ENCODE measurements around the gene CNNM4.

The CNNM4 gene

DNA sequence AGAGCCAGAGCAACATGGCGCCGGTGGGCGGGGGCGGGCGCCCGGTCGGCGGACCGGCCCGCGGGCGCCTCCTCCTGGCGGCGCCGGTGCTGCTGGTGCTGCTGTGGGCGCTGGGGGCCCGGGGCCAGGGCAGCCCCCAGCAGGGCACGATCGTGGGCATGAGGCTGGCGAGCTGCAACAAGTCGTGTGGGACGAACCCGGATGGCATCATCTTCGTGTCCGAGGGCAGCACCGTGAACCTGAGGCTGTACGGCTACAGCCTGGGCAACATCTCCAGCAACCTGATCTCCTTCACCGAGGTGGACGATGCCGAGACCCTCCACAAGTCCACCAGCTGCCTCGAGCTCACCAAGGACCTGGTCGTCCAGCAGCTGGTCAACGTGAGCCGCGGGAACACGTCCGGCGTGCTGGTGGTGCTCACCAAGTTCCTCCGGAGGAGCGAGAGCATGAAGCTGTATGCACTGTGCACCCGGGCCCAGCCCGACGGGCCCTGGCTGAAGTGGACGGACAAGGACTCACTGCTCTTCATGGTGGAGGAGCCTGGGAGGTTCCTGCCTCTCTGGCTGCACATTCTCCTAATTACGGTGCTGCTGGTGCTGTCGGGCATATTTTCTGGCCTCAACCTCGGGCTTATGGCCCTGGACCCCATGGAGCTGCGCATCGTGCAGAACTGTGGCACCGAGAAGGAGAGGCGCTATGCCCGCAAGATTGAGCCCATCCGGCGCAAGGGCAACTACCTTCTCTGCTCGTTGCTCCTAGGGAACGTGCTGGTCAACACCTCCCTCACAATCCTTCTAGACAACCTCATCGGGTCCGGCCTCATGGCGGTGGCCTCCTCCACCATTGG is 507 bp downstream of the CNNM4 start:
- peak; percentile 40 to 69 for DNase-seq

DNA sequence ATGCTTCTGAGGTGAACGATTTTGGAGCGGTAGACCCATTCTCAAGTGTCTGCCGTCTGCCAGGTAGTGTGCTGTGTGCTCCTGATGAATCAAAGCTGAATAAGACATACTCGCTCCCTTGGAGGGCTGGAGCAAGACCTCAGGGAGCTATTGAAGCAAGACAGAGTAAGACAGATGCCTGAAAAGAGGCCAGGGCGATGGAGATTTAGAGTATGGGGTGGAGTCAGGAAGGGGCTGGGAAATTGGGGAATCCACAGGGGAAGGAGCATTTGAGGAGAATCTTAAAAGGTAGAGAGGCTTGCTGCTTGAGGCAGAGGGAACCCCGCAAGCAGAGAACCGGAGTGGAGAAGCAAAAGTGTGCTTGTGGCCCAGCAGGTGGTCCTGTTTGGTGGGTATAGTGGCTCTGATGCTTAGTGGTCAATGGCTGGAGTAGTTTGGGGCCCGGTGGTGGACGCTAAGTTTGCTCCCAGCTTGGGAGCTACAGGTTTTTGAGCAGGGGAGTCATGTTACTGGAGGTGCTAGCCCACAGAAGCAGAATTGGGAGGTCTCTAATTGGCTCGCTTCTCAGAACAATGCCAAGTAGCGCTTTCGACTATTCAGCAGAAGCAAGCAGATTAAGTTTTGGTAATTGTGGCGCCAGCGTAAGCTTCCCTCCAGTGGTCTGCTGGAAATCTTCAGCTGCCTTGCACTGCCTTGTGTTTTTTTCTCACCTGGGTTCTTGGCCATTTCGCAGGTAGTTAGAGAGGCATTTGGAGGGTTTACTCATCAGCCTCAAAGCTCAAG is 2.0 kb downstream of the CNNM4 start:
- DNase-seq = no peak

GRCh38 chr2:96763511-96764252 is 3.0 kb downstream of the CNNM4 start:
- DNase-seq = peak; percentile 46 to 76

- peak; percentile 27 to 55 for DNase-seq
Observed at GRCh38 chr2:96764253-96764637, 3.5 kb downstream of the CNNM4 start.

DNA sequence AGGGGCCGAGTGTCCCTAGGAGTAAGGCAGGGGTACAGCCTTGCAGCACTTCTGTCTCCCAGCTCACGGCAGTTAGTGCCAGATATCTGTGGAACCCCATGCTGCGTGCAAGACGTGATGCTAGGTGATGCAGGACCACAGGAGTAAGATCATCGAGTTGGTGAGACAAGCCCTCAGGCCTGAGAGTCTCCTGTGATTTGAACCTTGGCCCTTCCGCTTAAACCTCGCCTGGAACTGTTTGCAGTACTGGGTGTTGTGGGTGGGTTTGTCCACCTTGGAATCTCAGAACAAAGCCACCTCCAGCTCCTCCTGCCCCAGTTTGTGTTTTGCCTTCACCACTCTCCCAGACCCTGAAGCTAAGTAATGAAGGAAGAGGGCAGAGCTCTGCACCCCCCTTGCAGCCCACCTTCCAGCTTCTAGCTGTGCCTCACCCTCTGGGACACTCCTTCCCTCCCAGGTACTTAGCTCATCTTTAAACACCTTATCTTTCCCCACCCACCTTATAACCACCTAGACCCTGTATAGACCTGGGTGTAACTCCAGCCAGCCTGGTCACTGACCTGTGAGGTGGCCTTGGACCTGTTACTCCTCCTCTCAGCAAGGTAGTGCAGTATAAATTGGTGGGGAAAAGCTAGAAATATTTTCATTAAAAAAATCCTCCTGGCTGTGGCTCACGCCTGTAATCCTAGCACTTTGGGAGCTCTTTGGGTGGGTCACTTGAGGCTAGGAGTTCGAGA is 6.6 kb downstream of the CNNM4 start:
- no peak for DNase-seq

DNA sequence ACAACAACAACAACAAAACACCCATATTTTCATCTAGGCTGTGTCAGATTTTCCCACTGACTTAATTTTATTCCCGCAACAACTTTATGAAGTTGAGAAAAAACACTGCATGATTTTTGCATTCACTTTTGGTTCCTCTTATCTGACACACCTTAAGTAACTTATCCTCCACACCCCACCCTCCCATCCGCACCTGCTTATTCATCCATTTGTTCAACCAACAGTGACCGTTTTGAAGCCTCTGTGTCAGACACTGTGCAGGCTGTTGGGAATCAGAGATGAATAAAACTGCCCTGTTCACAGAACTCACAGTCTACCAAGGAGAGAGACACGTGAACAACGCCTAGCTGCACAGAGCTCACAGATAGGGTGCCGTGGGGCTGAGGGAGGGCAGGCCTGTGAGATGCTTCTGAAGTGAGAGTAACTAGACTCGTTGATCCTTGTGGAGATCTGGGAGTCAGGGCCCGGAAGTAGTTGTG is 7.4 kb downstream of the CNNM4 start:
- peak; percentile 27 to 54 for DNase-seq

- no peak for DNase-seq
Observed at GRCh38 chr2:96769814-96770213, 9.1 kb downstream of the CNNM4 start.

DNA sequence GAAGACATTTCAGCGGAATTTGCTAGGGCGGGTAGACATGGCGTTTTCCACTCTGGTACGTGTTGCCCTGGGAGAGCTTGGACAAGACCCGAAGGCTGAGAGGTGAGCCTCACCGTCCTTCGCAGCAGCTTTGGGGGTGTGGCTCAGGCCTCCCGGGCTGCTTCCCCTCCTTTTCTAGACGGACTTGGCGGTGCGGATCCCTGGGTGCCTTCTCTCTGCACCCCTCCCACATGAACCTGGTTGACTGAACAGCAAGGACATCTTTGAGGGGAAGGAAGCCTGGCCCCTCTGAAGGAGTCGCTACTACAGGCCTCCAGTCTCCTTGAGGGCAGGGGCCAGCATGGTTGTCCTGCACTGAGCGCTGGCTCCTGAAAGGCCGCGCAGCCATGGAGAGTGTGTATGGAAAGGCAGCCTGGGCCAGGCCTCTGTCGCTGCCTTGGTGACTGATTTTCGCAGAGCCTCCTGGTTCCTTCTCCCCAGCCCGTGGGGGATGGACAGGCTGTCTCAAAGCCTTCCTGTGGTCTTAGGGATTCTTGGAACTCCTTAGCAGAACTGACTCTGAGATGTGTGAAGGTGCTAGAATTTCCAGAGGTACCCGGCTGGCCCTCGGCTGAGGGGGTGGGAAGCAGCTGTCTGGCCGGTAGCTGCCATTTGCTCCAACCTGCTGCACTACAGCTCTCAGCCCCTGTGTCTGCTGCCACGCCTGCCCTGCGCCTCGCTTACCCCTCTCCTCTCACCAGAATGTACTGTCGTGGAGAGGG is 9.9 kb downstream of the CNNM4 start:
- DNase-seq = no peak

DNA sequence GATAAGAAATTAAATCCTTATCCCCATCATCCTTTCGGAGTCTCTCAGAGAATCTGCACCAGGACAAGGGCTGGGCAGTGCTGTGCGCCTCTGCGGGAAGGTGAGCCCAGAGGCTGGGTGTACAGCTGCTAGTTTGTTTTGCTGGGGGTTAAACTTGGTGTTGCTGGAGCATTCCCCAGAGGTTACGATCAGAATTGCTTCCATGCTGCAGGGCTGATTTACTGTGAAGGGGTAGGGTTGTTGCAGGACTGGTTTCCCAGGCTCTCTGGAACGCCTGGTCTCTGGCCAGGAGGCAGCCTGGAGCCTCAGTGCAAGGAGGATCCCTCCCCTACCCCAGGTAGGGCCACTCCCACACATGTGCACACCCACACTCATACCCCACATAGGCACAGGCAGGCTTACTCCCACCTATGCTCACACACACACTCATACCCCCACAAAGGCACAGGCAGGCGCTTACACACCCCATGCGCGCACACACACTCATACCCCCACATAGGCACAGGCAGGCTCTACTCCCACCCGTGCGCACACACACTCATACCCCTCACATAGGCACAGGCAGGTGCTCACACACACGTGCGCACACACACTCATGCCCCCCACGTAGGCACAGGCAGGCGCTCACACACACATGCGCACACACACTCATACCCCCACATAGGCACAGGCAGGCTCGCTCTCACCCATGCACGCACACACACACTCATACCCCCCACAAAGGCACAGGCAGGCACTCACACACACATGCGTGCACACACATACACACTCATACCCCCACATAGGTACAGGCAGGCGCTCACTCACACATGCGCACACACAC is 11.3 kb downstream of the CNNM4 start:
- peak; percentile 36 to 85 for DNase-seq

GRCh38 chr2:96772903-96773671 is 12.4 kb downstream of the CNNM4 start:
- DNase-seq = no peak

DNA sequence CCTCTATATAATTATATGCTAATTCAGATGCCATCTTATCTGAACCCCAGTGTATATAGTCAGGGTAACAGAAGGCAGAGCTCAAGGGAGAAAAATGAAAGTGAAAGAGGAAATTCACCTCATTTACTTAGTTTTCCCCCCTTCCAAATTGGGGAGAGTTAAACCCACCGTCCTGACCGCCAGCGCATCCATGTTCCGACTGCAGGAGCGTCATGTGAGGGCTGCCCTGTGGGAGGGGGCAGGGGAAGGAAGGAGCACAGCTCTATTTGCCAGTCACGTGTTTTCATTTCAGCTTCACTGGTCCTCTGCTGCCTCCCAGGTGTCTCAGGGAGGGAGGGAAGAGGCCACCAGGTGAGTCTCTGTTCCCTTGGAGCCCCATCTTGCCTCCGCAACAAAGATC is 13.2 kb downstream of the CNNM4 start:
- DNase-seq = peak; percentile 30 to 63

DNA sequence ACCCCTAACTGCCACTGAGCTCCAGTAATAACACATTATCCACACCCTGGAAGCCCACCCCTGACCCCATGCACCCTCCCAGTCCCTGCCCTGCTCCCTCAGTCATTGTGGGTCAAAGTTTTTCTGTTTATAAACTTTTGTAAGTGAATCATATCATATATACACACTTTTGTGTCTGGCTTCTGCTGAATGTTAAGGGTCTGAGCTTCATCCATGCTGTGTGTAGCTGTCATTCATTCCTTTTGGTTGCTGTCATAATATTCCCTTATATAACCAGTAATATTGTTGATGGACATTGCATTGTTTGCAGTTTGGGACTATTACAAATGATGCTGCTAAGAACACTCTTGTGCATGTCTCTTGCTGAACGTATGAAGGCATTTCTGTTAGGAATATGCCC is 14.5 kb downstream of the CNNM4 start:
- DNase-seq = no peak

DNA sequence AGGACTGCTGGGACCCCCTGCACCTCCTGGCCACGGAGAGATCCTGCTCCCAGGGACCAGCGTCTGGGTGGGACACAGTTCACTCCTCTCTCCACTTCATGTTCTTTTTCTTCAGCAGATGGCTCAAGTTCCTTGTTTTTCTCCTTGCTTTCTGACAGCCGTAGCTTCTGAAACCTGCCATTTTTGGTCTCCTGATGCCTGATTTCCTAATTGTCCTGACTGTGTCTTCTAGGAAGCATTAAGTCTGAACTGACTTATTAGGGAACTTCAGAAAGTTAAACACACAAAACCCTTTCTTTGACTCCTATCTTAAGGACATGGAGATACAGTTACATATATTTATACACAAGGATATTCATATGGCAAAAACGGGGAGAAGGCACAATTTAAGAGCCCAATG is 22.7 kb downstream of the CNNM4 start:
- no peak for DNase-seq

DNA sequence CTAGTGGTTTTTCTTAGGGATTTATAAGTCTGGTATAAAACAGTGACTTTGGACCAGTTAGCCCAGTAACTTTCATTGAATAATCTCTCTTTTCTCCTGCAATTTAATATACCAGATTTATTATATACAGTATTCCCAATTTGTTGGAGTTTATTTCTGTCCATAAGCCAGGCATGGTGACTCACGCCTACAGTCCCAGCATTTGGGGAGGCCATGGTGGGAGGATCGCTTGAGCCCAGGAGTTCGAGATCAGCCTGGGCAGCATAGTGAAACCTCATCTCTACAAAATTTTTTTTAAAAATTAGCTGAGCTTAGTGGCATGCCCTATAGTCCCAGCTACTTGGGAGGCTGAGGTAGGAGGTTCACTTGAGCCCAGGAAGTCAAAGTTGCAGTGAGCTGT is 26.7 kb downstream of the CNNM4 start:
- no peak for DNase-seq

DNA sequence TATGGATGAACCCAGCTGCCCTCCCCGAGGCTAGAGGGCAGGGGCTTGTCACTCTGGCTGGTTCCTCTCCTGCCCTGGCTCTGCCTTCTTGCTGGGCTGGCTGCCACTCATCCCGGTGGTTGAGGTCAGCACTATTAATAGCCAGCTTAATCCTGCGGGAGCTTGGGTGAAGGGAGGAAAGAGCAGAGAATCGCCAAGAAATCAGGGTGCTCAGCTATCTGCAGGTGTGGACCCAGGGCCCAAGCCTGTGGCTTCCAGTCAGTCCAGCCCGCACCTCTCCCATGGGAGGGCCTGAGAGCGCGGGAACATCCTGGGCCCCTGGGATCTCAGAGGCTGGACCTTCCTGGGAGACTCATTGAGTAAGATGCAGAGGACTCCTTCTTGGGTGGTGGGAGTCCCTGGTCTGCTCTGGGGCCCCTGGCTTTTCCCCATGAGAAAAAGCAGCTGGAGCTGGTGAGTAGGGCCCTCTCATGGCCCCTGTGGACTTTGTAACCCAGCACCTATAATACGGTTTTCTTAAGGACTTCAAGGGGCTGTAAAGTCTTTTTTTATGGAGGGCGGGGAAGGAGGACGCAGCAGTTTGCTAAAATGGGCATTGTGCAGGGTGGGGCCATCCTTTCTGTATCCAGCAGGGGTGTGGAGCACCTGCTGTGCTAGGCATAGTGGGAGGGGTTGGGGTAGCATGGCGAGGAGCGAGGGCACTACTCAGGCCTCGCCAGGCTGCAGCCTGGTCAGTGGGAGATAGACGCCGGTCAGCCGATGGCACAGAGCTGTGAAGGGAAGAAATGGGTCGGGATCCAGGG is 27.9 kb downstream of the CNNM4 start:
- no peak for DNase-seq

DNA sequence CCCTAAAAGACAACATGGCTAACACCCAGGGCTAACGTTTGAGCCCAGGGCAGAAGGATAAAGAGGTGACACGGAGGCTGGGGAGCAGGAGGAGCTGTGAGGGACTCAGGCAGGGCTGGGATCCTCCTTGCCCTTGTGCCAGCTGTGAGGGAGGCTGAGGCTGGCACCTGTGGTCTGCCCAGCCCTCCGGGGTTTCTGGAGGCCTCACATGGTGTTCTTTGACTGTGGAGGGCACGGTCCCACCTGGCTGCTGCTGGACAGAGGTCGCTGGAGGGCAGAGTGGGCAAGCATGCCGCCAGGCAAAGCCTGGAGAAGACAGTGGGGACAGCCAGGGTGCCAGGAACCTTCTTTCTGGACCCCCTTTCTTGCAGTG is 28.5 kb downstream of the CNNM4 start:
- no peak for DNase-seq

GRCh38 chr2:96792772-96793749 is 32.4 kb downstream of the CNNM4 start:
- no peak for DNase-seq

- no peak for DNase-seq
Observed at GRCh38 chr2:96795076-96795475, 34.4 kb downstream of the CNNM4 start.

All from NCI-H526 (cell line).